Gastroesophageal sphincter (tissue), 4 donors: ENCODE measurements around the gene MED1. TPM values are rescaled to one million over a fixed set of nuclear protein-coding genes. Genes with fewer than 3 reads are reported as not detected.

ENCODE experiments used
- ATAC-seq: fragments of 150-250 bp; one replicate; pipeline ENCODE4 v1.9.1; 2016; ENCODE audit warnings: mild to moderate bottlenecking, moderate library complexity
- H3K27ac ChIP-seq, 4 donors: fragments of 200-600 bp; sonication (generic) in 3 of 4; 1 replicate in 3 of 4; 2 replicates in 1 of 4; pipeline ENCODE4 v1.5.1; 2016 to 2019
- H3K27me3 ChIP-seq: fragments of 200-600 bp; sonication (generic); one replicate; pipeline ENCODE4 v1.5.1; 2019
- H3K36me3 ChIP-seq, 2 donors: fragments of 200-600 bp; sonication (generic); one replicate each; pipeline ENCODE4 v1.5.1; 2019; ENCODE audit warnings: control low read depth in 1 of 2
- H3K4me1 ChIP-seq, 3 donors: fragments of 200-600 bp; sonication (generic); 1 replicate in 2 of 3; 2 replicates in 1 of 3; pipeline ENCODE4 v1.5.1; 2016 to 2019; ENCODE audit warnings: control low read depth in 2 of 3
- H3K4me3 ChIP-seq, 2 donors: fragments of 200-600 bp; sonication (generic); one replicate each; pipeline ENCODE4 v1.5.1; 2019; ENCODE audit warnings: mild to moderate bottlenecking in 1 of 2, moderate library complexity in 1 of 2
- H3K9me3 ChIP-seq, 3 donors: fragments of 200-600 bp; sonication (generic); one replicate each; pipeline ENCODE4 v1.5.1; 2017 to 2019; ENCODE audit warnings: control low read depth in 2 of 3
- EP300 ChIP-seq: sonication (generic); formaldehyde crosslinking; IDR thresholded peaks from one replicate; pipeline ENCODE4 v1.6.1; 2017; ENCODE audit warnings: antibody characterized with exemption, mild to moderate bottlenecking
- POLR2A ChIP-seq, 2 donors: fragments of 450-650 bp; IDR thresholded peaks; one replicate each; pipeline ENCODE4 v1.6.1; 2017; ENCODE audit warnings: antibody characterized with exemption in 2 of 2, mild to moderate bottlenecking in 2 of 2, moderate library complexity in 1 of 2
- POLR2AphosphoS5 ChIP-seq: sonication (generic); formaldehyde crosslinking; IDR thresholded peaks from one replicate; pipeline ENCODE4 v1.6.1; 2017; ENCODE audit warnings: antibody characterized with exemption
- WGBS, 2 donors: methylation state at CpG; one replicate each; pipeline ENCODE4 v1.1.5; 2018; ENCODE audit warnings: low coverage in 1 of 2; 5-methylcytosine and 5-hydroxymethylcytosine counted together
- total RNA-seq, 4 donors: library from RNA; depleted of rRNA; stranded (reverse); fragments of >200 nt; gene quantifications; one replicate each; pipeline ENCODE4 v1.1.0, GENCODE V29; 2016
- TF ChIP-seq, protein P1 (sequence below), 4 experiments: fragments of 200-600 bp in 2 of 4; fragments of 450-650 bp in 2 of 4; sonication (generic) in 1 of 4; IDR thresholded peaks; one replicate each; pipeline ENCODE4 v1.5.1; 2017 to 2019; ENCODE audit warnings: antibody characterized with exemption in 4 of 4, mild to moderate bottlenecking in 2 of 4, moderate library complexity in 2 of 4

The MED1 gene
- total RNA-seq, 4 donors from 2014 or later = 19.9 to 31.1 (median 25.1) TPM

DNA sequence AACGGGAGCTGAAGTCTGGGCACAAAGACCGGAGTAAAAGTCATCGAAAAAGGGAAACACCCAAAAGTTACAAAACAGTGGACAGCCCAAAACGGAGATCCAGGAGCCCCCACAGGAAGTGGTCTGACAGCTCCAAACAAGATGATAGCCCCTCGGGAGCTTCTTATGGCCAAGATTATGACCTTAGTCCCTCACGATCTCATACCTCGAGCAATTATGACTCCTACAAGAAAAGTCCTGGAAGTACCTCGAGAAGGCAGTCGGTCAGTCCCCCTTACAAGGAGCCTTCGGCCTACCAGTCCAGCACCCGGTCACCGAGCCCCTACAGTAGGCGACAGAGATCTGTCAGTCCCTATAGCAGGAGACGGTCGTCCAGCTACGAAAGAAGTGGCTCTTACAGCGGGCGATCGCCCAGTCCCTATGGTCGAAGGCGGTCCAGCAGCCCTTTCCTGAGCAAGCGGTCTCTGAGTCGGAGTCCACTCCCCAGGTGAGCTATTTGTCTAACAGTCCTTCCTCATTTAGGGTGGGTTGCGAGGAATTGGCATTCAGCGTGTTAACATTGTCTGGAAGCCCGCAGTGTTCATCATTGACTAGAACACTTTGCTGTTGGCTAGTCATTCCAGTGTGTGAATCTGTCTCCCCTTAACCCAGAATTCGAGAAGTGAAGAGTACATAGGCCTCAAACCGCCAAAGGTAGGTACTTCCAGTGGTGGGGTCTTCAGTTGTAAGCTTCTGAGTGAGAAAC lies 11.7 kb upstream of the MED1 start:
- 1 to 2% methylated on average over 8 to 18 of the region's 28 CpGs for whole genome bisulfite sequencing, 2 donors
- ATAC-seq = no peak

DNA sequence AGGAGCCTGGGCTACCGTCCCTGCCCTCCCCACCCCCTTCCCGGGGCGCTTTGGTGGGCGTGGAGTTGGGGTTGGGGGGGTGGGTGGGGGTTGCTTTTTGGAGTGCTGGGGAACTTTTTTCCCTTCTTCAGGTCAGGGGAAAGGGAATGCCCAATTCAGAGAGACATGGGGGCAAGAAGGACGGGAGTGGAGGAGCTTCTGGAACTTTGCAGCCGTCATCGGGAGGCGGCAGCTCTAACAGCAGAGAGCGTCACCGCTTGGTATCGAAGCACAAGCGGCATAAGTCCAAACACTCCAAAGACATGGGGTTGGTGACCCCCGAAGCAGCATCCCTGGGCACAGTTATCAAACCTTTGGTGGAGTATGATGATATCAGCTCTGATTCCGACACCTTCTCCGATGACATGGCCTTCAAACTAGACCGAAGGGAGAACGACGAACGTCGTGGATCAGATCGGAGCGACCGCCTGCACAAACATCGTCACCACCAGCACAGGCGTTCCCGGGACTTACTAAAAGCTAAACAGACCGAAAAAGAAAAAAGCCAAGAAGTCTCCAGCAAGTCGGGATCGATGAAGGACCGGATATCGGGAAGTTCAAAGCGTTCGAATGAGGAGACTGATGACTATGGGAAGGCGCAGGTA lies 11.0 kb upstream of the MED1 start:
- TF ChIP-seq POLR2AphosphoS5 = no peak
- no peak for TF ChIP-seq EP300
- TF ChIP-seq, protein P1, sequence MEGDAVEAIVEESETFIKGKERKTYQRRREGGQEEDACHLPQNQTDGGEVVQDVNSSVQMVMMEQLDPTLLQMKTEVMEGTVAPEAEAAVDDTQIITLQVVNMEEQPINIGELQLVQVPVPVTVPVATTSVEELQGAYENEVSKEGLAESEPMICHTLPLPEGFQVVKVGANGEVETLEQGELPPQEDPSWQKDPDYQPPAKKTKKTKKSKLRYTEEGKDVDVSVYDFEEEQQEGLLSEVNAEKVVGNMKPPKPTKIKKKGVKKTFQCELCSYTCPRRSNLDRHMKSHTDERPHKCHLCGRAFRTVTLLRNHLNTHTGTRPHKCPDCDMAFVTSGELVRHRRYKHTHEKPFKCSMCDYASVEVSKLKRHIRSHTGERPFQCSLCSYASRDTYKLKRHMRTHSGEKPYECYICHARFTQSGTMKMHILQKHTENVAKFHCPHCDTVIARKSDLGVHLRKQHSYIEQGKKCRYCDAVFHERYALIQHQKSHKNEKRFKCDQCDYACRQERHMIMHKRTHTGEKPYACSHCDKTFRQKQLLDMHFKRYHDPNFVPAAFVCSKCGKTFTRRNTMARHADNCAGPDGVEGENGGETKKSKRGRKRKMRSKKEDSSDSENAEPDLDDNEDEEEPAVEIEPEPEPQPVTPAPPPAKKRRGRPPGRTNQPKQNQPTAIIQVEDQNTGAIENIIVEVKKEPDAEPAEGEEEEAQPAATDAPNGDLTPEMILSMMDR (IDR thresholded peaks at IDR 0.05) = no peak
- no peak for TF ChIP-seq POLR2A (IDR thresholded peaks at IDR 0.05)
- ATAC-seq = peak; percentile 30

More for the DNA sequence above, 11.7 kb upstream of the MED1 start:
- Histone ChIP-seq H3K9me3 (no peaks in the 10 kb centered on the region), H3K27me3 (no peaks in the 10 kb centered on the region), H3K36me3 (peaks cover 0 to 1% of the 10 kb centered on the region in 2 donors), H3K4me3 (peak overlapping the region; percentile 73 to 95), H3K4me1 (peaks cover 0 to 41% (median 24%) of the 10 kb centered on the region in 3 donors), H3K27ac (peak overlapping the region; percentile 10 to 98 (median 93))
- TF ChIP-seq, protein P1 (IDR thresholded peaks at IDR 0.05) = no peak
- TF ChIP-seq POLR2AphosphoS5 (no peak), POLR2A (IDR thresholded peaks at IDR 0.05) (peak in 1 of 2 donors; percentile 7), EP300 (no peak)

GRCh38 chr17:39461113-39461925 lies 10.3 kb upstream of the MED1 start, which contains the start of gene CDK12:
CDK12 (plus strand) TSS chr17:39461486; CDS start chr17:39462072, 586 bp downstream.
- WGBS, 2 donors = 2% methylated on average over 18 to 33 of the region's 51 CpGs
- Histone ChIP-seq H3K27me3 (no peaks in the 10 kb centered on the region), H3K9me3 (no peaks in the 10 kb centered on the region), H3K36me3 (no peaks in the 10 kb centered on the region), H3K4me3 (peak within 1 kb of the TSS; percentile 73 to 95), H3K27ac (peak within 1 kb of the TSS; percentile 89 to 98 (median 97)), H3K4me1 (peaks cover 0 to 40% (median 24%) of the 10 kb centered on the region in 3 donors)
- ATAC-seq = peak; percentile 87
- TF ChIP-seq, protein P1 (IDR thresholded peaks at IDR 0.05) = no peak
- TF ChIP-seq POLR2A (IDR thresholded peaks at IDR 0.05) (peak; percentile 83 to 84), POLR2AphosphoS5 (peak; percentile 92)

More for the DNA sequence above, 11.0 kb upstream of the MED1 start:
- no peaks in the 10 kb centered on the region for H3K36me3 ChIP-seq
- H3K4me1 ChIP-seq = peaks cover 0 to 41% (median 24%) of the 10 kb centered on the region in 3 donors
- H3K4me3 ChIP-seq = peak overlapping the region; percentile 73 to 95
- 0 to 1% methylated on average over 19 to 30 of the region's 34 CpGs for WGBS, 2 donors
- H3K9me3 ChIP-seq = no peaks in the 10 kb centered on the region
- peak overlapping the region; percentile 89 to 98 (median 97) for H3K27ac ChIP-seq
- no peaks in the 10 kb centered on the region for H3K27me3 ChIP-seq

DNA sequence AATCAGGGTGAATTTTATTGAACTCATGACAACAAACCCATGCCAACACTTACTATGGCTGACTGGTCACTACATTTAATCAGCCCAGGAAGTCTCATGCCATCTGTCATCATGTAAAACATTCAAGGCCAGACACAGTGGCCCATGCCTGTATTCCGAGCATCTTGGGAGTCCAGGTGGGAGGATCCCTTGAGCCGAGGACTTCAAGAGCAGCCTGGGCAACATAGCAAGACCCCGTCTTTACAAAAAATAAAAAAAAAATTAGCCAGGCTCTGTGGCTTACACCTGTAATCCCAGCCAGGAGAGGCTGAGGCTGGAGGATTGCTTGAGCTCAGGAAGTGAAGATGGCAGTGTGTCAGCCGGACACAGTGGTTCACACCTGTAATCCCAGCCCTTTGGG lies 4.9 kb upstream of the MED1 start:
- 86% methylated on average over 1 to 4 of the region's 4 CpGs for WGBS, 2 donors
- Histone ChIP-seq H3K36me3 (no peaks in the 10 kb centered on the region), H3K27ac (no peak overlapping the region), H3K4me1 (peaks cover 0 to 11% (median 3%) of the 10 kb centered on the region in 3 donors), H3K27me3 (no peaks in the 10 kb centered on the region), H3K4me3 (no peak overlapping the region), H3K9me3 (no peaks in the 10 kb centered on the region)
- no peak for TF ChIP-seq EP300
- TF ChIP-seq POLR2AphosphoS5 = no peak
- TF ChIP-seq, protein P1 (IDR thresholded peaks at IDR 0.05) = no peak
- no peak for TF ChIP-seq POLR2A (IDR thresholded peaks at IDR 0.05)
- ATAC-seq = no peak
